ENCODE data around the gene JDP2.

The JDP2 gene

GRCh38 chr14:75511201-75511600, 83.4 kb downstream of the JDP2 start:
- no peak for DNase-seq (ENCODE audit: low read depth in 2 of 2, low spot score in 1 of 2)

- DNase-seq (ENCODE audit: low read depth in 2 of 2, low spot score in 1 of 2): no peak
These were observed 86.3 kb downstream of the JDP2 start for GRCh38 chr14:75513911-75514672.

GRCh38 chr14:75514673-75515628, 87.1 kb downstream of the JDP2 start:
- no peak for DNase-seq (ENCODE audit: low read depth in 2 of 2, low spot score in 1 of 2)

GRCh38 chr14:75515629-75515996, 87.8 kb downstream of the JDP2 start:
- DNase-seq (ENCODE audit: low read depth in 2 of 2, low spot score in 1 of 2): no peak

GRCh38 chr14:75518625-75519024, 90.8 kb downstream of the JDP2 start:
- DNase-seq (ENCODE audit: low read depth in 2 of 2, low spot score in 1 of 2): no peak

GRCh38 chr14:75519394-75519793, 91.6 kb downstream of the JDP2 start:
- DNase-seq (ENCODE audit: low read depth in 2 of 2, low spot score in 1 of 2): no peak

GRCh38 chr14:75519826-75520728, 92.3 kb downstream of the JDP2 start:
- DNase-seq (ENCODE audit: low read depth in 2 of 2, low spot score in 1 of 2): no peak

- DNase-seq (ENCODE audit: low read depth in 2 of 2, low spot score in 1 of 2): no peak
These were observed 93.0 kb downstream of the JDP2 start for GRCh38 chr14:75520852-75521251.

- DNase-seq (ENCODE audit: low read depth in 2 of 2, low spot score in 1 of 2): no peak
These were observed 93.8 kb downstream of the JDP2 start for GRCh38 chr14:75521415-75522199.

GRCh38 chr14:75522224-75522982, 94.6 kb downstream of the JDP2 start, which contains the start of gene BATF:
BATF (plus strand) TSS chr14:75522469; CDS start chr14:75522683, 214 bp downstream.
- peak; percentile 44 to 67 for DNase-seq (ENCODE audit: low read depth in 2 of 2, low spot score in 1 of 2)

GRCh38 chr14:75522983-75523318, 95.1 kb downstream of the JDP2 start:
- no peak for DNase-seq (ENCODE audit: low read depth in 2 of 2, low spot score in 1 of 2)
